HFF-Myc (cell line): ENCODE results near the gene OTOS.

Experiments used
- DNase-seq: peaks from one replicate; pipeline ENCODE4 v3.0.0-alpha.2; 2011; ENCODE audit warnings: low read depth; ENCODE audit errors: extremely low read depth
- H3K4me3 ChIP-seq: replicated peaks from 2 replicates; pipeline ENCODE4 v1.5.1; 2011; ENCODE audit warnings: low read depth, mild to moderate bottlenecking, control low read depth, low read length
- TF ChIP-seq, protein P1 (sequence below): IDR thresholded peaks from 2 replicates; pipeline ENCODE4 v1.5.1; 2012; ENCODE audit warnings: mild to moderate bottlenecking, low read depth, low read length, control low read depth; ENCODE audit errors: missing control alignments

OTOS gene

DNA sequence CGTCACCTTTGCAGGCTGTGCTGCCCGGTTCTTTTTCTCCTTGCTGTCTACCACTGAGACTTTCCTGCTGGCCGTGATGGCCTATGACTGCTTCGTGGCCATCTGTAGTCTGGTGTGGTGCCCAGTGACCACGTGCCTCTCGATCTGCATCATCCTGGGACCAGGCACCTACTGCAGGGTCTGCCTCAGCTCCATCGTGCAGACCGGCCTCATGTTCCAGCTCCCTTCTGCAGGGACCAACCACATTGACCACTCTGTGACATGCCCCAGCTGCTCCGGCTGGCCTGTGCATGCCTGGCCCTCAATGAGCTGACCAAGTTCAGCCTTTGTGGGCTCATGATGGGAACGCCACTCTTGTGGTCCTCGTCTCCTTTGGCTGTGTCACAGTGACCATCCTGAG lies 31.1 kb downstream of the OTOS start:
- DNase-seq = no peak
- TF ChIP-seq, protein P1, sequence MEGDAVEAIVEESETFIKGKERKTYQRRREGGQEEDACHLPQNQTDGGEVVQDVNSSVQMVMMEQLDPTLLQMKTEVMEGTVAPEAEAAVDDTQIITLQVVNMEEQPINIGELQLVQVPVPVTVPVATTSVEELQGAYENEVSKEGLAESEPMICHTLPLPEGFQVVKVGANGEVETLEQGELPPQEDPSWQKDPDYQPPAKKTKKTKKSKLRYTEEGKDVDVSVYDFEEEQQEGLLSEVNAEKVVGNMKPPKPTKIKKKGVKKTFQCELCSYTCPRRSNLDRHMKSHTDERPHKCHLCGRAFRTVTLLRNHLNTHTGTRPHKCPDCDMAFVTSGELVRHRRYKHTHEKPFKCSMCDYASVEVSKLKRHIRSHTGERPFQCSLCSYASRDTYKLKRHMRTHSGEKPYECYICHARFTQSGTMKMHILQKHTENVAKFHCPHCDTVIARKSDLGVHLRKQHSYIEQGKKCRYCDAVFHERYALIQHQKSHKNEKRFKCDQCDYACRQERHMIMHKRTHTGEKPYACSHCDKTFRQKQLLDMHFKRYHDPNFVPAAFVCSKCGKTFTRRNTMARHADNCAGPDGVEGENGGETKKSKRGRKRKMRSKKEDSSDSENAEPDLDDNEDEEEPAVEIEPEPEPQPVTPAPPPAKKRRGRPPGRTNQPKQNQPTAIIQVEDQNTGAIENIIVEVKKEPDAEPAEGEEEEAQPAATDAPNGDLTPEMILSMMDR = no peak
- no peak overlapping the region for H3K4me3 ChIP-seq

DNA sequence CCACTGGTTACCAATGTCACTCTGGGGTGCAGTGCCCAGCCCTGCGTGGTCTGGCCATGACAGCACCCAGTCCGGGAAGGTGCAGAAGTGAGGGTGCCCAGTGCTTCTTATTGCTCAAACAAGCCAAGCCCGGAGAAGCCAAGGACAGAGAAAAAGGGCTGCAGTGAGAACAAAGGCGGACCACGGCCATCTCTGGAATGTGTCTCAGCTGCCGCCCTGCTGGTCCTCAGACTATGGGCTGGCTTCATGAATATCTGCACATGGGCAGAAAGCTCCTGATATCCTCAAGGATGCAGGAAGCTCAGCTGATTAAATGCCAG lies 33.0 kb downstream of the OTOS start:
- H3K4me3 ChIP-seq = no peak overlapping the region
- TF ChIP-seq, protein P1 = no peak
- no peak for DNase-seq

DNA sequence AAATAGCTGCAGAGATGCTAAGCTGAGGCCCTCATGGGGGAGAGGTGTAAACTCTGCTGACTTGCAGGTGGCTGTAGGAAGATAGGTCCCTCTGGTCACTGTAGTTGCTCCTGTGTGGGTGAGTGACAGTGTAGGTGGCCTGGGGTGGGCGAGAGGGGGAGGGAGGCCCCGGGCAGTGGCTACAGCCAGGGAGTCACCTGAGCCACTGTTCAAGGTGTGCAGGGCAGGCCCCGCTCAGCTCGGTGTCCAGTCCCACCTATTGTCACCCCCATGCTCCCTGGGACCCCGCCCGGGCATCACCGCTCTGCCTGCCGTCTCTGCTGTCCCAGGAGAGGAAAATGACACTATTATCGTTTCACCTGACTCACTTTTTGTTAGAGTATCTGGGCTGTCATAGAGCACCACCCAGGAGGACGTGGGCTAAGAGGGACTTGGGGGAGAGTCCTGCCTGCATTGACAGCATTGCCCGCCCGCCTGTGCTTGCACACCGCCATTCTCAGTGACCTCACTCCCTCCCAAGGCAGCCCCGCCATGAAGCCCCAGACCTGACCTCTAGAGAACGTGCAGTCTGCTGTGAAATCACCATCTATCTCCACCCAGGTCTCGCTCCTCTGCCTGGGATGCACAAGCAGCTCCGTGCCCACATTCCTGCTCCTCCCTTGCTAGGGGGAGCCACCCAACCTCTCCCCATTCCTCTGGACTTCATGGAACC lies 33.5 kb downstream of the OTOS start:
- no peak for DNase-seq
- TF ChIP-seq, protein P1 = no peak
- no peak overlapping the region for H3K4me3 ChIP-seq

DNA sequence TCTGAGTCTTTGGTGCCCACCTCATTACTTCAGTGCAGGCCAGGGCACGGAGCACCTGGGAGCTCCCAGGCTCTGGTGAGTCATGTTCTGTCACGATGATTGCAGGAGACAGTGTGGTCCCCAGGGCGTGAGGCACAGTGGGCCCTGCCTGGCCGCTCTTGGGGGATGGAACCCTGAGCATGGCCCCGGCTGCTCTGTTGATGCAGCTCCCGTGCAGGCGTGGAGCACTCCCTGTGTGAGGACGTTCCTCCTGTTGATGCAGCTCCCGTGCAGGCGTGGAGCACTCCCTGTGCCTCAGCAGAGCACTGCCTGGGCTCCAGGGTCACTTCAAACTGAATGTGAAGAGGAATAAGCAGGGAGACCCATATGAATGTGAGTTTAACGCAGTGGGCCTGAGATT lies 34.5 kb downstream of the OTOS start:
- H3K4me3 ChIP-seq = no peak overlapping the region
- DNase-seq = no peak
- TF ChIP-seq, protein P1 = no peak

DNA sequence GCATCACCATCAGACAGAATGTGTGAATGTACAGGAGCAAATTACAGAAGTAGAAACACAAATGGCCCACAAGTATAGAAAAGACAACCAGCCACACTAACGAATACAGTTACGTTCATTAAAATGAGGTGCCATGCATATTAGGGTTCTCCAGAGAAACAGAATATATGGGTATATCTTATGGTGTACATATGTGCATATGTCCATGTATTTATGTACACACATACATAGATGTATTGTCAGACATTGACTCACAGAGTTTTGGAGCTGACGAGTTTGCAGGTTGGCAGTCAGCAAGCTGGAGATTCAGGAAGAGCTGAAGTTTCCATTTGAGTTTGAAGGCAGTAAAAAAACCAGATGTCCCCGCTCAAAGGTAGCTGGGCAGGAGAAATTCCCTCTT lies 37.3 kb downstream of the OTOS start:
- DNase-seq = no peak
- H3K4me3 ChIP-seq = no peak overlapping the region
- TF ChIP-seq, protein P1 = no peak

DNA sequence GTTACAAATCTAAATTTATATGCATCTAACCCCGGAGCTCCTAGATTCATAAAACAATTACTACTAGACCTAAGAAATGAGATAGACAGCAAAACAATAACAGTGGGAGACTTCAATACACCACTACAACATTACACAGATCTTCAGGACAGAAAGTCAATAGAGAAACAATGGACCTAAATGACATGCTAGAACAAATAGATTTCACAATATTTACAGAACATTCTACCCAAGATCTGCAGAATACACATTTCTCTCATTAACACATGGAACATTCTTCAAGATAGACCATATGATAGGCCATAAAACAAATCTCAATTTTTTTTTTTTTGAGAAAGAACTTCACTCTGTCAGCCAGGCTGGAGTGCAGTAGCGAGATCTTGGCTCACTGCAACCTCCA lies 42.1 kb downstream of the OTOS start:
- no peak for DNase-seq
- H3K4me3 ChIP-seq = no peak overlapping the region
- TF ChIP-seq, protein P1 = no peak
